Measurements from ENCODE around the gene CLDN14. TPM values are rescaled to one million over a fixed set of nuclear protein-coding genes. Genes with fewer than 3 reads are reported as not detected.

CLDN14 gene
- polyA plus RNA-seq, 1 donor = not detected

GRCh38 chr21:36512971-36513370 is 33.0 kb upstream of the CLDN14 start:
- Histone ChIP-seq H3K36me3 (ENCODE audit: control insufficient read depth, insufficient read depth, low read length) (no peaks in the 10 kb centered on the region), H3K4me3 (ENCODE audit: low read length) (no peak overlapping the region), H3K27me3 (ENCODE audit: control insufficient read depth, insufficient read depth, low read length) (peaks cover 16% of the 10 kb centered on the region), H3K27ac (ENCODE audit: low read length) (no peak overlapping the region), H3K4me1 (ENCODE audit: control insufficient read depth, insufficient read depth, low read length) (no peaks in the 10 kb centered on the region), H3K9me3 (ENCODE audit: control insufficient read depth, low read depth, low read length) (no peaks in the 10 kb centered on the region)
- 90% methylated on average over 2 of the region's 5 CpGs for WGBS (ENCODE audit: insufficient coverage, low lambda C conversion rate)
- DNase-seq = no peak

- Histone ChIP-seq H3K9me3 (ENCODE audit: control insufficient read depth, low read depth, low read length) (no peaks in the 10 kb centered on the region), H3K27ac (ENCODE audit: low read length) (no peak overlapping the region), H3K4me3 (ENCODE audit: low read length) (no peak overlapping the region), H3K4me1 (ENCODE audit: control insufficient read depth, insufficient read depth, low read length) (no peaks in the 10 kb centered on the region), H3K36me3 (ENCODE audit: control insufficient read depth, insufficient read depth, low read length) (no peaks in the 10 kb centered on the region), H3K27me3 (ENCODE audit: control insufficient read depth, insufficient read depth, low read length) (peaks cover 16% of the 10 kb centered on the region)
- DNase-seq = no peak
- WGBS (ENCODE audit: insufficient coverage, low lambda C conversion rate) = 57% methylated on average over 1 of the region's 5 CpGs
Observed at GRCh38 chr21:36511484-36512220, 31.7 kb upstream of the CLDN14 start.

- Histone ChIP-seq H3K4me3 (ENCODE audit: low read length) (no peak overlapping the region), H3K27me3 (ENCODE audit: control insufficient read depth, insufficient read depth, low read length) (peaks cover 16% of the 10 kb centered on the region), H3K9me3 (ENCODE audit: control insufficient read depth, low read depth, low read length) (no peaks in the 10 kb centered on the region), H3K27ac (ENCODE audit: low read length) (no peak overlapping the region), H3K36me3 (ENCODE audit: control insufficient read depth, insufficient read depth, low read length) (no peaks in the 10 kb centered on the region), H3K4me1 (ENCODE audit: control insufficient read depth, insufficient read depth, low read length) (no peaks in the 10 kb centered on the region)
- no peak for DNase-seq
- WGBS (ENCODE audit: insufficient coverage, low lambda C conversion rate) = no CpG with 5 or more reads among the region's 6 CpGs
Observed at GRCh38 chr21:36510911-36511310, 31.0 kb upstream of the CLDN14 start.

GRCh38 chr21:36509973-36510664 is 30.2 kb upstream of the CLDN14 start:
- DNase-seq = no peak
- H3K27ac ChIP-seq (ENCODE audit: low read length) = no peak overlapping the region
- H3K36me3 ChIP-seq (ENCODE audit: control insufficient read depth, insufficient read depth, low read length) = no peaks in the 10 kb centered on the region
- no peaks in the 10 kb centered on the region for H3K4me1 ChIP-seq (ENCODE audit: control insufficient read depth, insufficient read depth, low read length)
- H3K27me3 ChIP-seq (ENCODE audit: control insufficient read depth, insufficient read depth, low read length) = peaks cover 16% of the 10 kb centered on the region
- no peaks in the 10 kb centered on the region for H3K9me3 ChIP-seq (ENCODE audit: control insufficient read depth, low read depth, low read length)
- WGBS (ENCODE audit: insufficient coverage, low lambda C conversion rate) = no CpG with 5 or more reads among the region's 9 CpGs
- no peak overlapping the region for H3K4me3 ChIP-seq (ENCODE audit: low read length)

- Histone ChIP-seq H3K36me3 (ENCODE audit: control insufficient read depth, insufficient read depth, low read length) (no peaks in the 10 kb centered on the region), H3K9me3 (ENCODE audit: control insufficient read depth, low read depth, low read length) (no peaks in the 10 kb centered on the region), H3K27me3 (ENCODE audit: control insufficient read depth, insufficient read depth, low read length) (peaks cover 19% of the 10 kb centered on the region), H3K4me3 (ENCODE audit: low read length) (no peak overlapping the region), H3K27ac (ENCODE audit: low read length) (no peak overlapping the region), H3K4me1 (ENCODE audit: control insufficient read depth, insufficient read depth, low read length) (no peaks in the 10 kb centered on the region)
- no peak for DNase-seq
- WGBS (ENCODE audit: insufficient coverage, low lambda C conversion rate) = 50% methylated on average over 2 of the region's 9 CpGs
Observed at GRCh38 chr21:36508948-36509347, 29.0 kb upstream of the CLDN14 start.

GRCh38 chr21:36507397-36508018 is 27.6 kb upstream of the CLDN14 start:
- no peak overlapping the region for H3K27ac ChIP-seq (ENCODE audit: low read length)
- WGBS (ENCODE audit: insufficient coverage, low lambda C conversion rate) = 80% methylated on average over 1 of the region's 9 CpGs
- H3K4me3 ChIP-seq (ENCODE audit: low read length) = no peak overlapping the region
- H3K4me1 ChIP-seq (ENCODE audit: control insufficient read depth, insufficient read depth, low read length) = no peaks in the 10 kb centered on the region
- DNase-seq = no peak
- H3K9me3 ChIP-seq (ENCODE audit: control insufficient read depth, low read depth, low read length) = no peaks in the 10 kb centered on the region
- H3K27me3 ChIP-seq (ENCODE audit: control insufficient read depth, insufficient read depth, low read length) = peaks cover 16% of the 10 kb centered on the region
- H3K36me3 ChIP-seq (ENCODE audit: control insufficient read depth, insufficient read depth, low read length) = no peaks in the 10 kb centered on the region

- Histone ChIP-seq H3K27me3 (ENCODE audit: control insufficient read depth, insufficient read depth, low read length) (peaks cover 9% of the 10 kb centered on the region), H3K9me3 (ENCODE audit: control insufficient read depth, low read depth, low read length) (no peaks in the 10 kb centered on the region), H3K27ac (ENCODE audit: low read length) (no peak overlapping the region), H3K36me3 (ENCODE audit: control insufficient read depth, insufficient read depth, low read length) (no peaks in the 10 kb centered on the region), H3K4me1 (ENCODE audit: control insufficient read depth, insufficient read depth, low read length) (no peaks in the 10 kb centered on the region), H3K4me3 (ENCODE audit: low read length) (no peak overlapping the region)
- no peak for DNase-seq
- 84% methylated on average over 4 of the region's 9 CpGs for WGBS (ENCODE audit: insufficient coverage, low lambda C conversion rate)
Observed at GRCh38 chr21:36506482-36506881, 26.6 kb upstream of the CLDN14 start.

- no peaks in the 10 kb centered on the region for H3K36me3 ChIP-seq (ENCODE audit: control insufficient read depth, insufficient read depth, low read length)
- no peaks in the 10 kb centered on the region for H3K4me1 ChIP-seq (ENCODE audit: control insufficient read depth, insufficient read depth, low read length)
- H3K27me3 ChIP-seq (ENCODE audit: control insufficient read depth, insufficient read depth, low read length) = peaks cover 8% of the 10 kb centered on the region
- H3K4me3 ChIP-seq (ENCODE audit: low read length) = no peak overlapping the region
- 0% methylated on average over 3 of the region's 5 CpGs for WGBS (ENCODE audit: insufficient coverage, low lambda C conversion rate)
- H3K9me3 ChIP-seq (ENCODE audit: control insufficient read depth, low read depth, low read length) = no peaks in the 10 kb centered on the region
- no peak overlapping the region for H3K27ac ChIP-seq (ENCODE audit: low read length)
- peak; percentile 9 to 23 for DNase-seq
Observed at GRCh38 chr21:36504067-36505058, 24.4 kb upstream of the CLDN14 start.

- no peaks in the 10 kb centered on the region for H3K4me1 ChIP-seq (ENCODE audit: control insufficient read depth, insufficient read depth, low read length)
- DNase-seq = no peak
- H3K4me3 ChIP-seq (ENCODE audit: low read length) = no peak overlapping the region
- no peak overlapping the region for H3K27ac ChIP-seq (ENCODE audit: low read length)
- H3K27me3 ChIP-seq (ENCODE audit: control insufficient read depth, insufficient read depth, low read length) = peaks cover 5% of the 10 kb centered on the region
- H3K36me3 ChIP-seq (ENCODE audit: control insufficient read depth, insufficient read depth, low read length) = no peaks in the 10 kb centered on the region
- H3K9me3 ChIP-seq (ENCODE audit: control insufficient read depth, low read depth, low read length) = no peaks in the 10 kb centered on the region
- WGBS (ENCODE audit: insufficient coverage, low lambda C conversion rate) = no CpG with 5 or more reads among the region's 2 CpGs
Observed at GRCh38 chr21:36502365-36502764, 22.4 kb upstream of the CLDN14 start.

GRCh38 chr21:36501589-36501892 is 21.6 kb upstream of the CLDN14 start:
- no peak for DNase-seq
- Histone ChIP-seq H3K27ac (ENCODE audit: low read length) (no peak overlapping the region), H3K27me3 (ENCODE audit: control insufficient read depth, insufficient read depth, low read length) (peaks cover 5% of the 10 kb centered on the region), H3K36me3 (ENCODE audit: control insufficient read depth, insufficient read depth, low read length) (no peaks in the 10 kb centered on the region), H3K4me1 (ENCODE audit: control insufficient read depth, insufficient read depth, low read length) (no peaks in the 10 kb centered on the region), H3K4me3 (ENCODE audit: low read length) (no peak overlapping the region), H3K9me3 (ENCODE audit: control insufficient read depth, low read depth, low read length) (no peaks in the 10 kb centered on the region)
- no CpG with 5 or more reads among the region's 4 CpGs for WGBS (ENCODE audit: insufficient coverage, low lambda C conversion rate)
